Left ventricle myocardium inferior (tissue), 1 donor: ENCODE data around the gene TMEM80. TPM values are rescaled to one million over a fixed set of nuclear protein-coding genes. Genes with fewer than 3 reads are reported as not detected.

Source experiments
- DNase-seq: peaks from one replicate; pipeline ENCODE4 v3.0.0-alpha.2; 2020
- H3K27ac ChIP-seq: fragments of 200-600 bp; replicated peaks from 2 replicates; pipeline ENCODE4 v1.8.0; 2021
- H3K27me3 ChIP-seq: fragments of 200-600 bp; 2 replicates; pipeline ENCODE4 v1.8.0; 2021; ENCODE audit warnings: low read depth
- H3K36me3 ChIP-seq: fragments of 200-600 bp; 2 replicates; pipeline ENCODE4 v1.8.0; 2021
- H3K4me1 ChIP-seq: fragments of 200-600 bp; 2 replicates; pipeline ENCODE4 v1.8.0; 2021
- H3K4me3 ChIP-seq: fragments of 200-600 bp; 2 replicates; pipeline ENCODE4 v1.8.0; 2021; ENCODE audit warnings: mild to moderate bottlenecking, moderate library complexity
- H3K9me3 ChIP-seq: fragments of 200-600 bp; replicated peaks from 2 replicates; pipeline ENCODE4 v1.8.0; 2021
- intact Hi-C: fragments of 100-400 bp; cut with micrococcal nuclease; formaldehyde crosslinking; loops from one replicate; pipeline ENCODE4 v1.11.0; 2022
- total RNA-seq: library from RNA; stranded (reverse); fragmentation: NEBNext Ultra II Directional; extraction: Animal tissue kit (Norgen Biotek cat#: 25700); gene quantifications from one replicate; pipeline ENCODE4 v1.2.1, GENCODE V29; 2021
- TF ChIP-seq, protein P1 (sequence below): fragments of 200-600 bp; IDR thresholded peaks from 2 replicates; pipeline ENCODE4 v1.8.0; 2021; ENCODE audit warnings: antibody characterized with exemption, mild to moderate bottlenecking, borderline replicate concordance
- donor health status: DM: no; HTN: yes; CAD: no; lungs with severe emphysema.

TMEM80 gene
- total RNA-seq, 1 donor from 2014 or later = 10.3 TPM

DNA sequence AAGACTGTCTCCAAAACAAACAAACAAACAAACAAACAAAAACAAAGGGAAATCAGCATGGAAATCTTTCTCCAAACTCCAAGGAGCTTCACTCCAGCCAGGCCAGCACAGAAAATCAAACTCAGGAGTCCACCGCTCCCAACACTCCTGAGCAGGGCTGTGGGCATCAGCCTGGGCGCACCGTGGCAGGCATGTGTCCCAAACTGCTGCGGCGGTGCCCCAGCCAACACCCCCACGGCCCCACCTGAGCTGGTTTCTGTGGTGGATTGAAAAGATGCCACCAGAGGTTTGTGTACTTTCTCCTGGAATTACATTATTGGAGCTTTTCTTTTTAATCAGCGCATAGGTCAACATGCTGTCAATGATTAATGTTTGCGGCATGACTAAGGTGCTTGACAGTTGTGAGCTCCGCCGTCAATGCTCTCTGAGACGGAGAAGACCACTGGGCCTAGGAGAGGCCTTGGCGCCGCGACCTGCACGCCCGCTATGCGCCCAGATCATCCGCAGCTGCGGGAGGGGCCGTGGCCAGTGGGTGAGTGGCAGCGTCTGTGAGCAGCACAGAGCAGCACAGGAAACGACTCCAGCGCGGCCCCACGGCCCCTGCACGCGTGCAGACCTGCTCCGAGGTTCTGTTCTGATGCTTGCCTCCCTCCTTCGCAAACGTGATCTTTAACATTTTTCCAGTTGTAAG lies 40.4 kb upstream of the TMEM80 start:
- TF ChIP-seq, protein P1, sequence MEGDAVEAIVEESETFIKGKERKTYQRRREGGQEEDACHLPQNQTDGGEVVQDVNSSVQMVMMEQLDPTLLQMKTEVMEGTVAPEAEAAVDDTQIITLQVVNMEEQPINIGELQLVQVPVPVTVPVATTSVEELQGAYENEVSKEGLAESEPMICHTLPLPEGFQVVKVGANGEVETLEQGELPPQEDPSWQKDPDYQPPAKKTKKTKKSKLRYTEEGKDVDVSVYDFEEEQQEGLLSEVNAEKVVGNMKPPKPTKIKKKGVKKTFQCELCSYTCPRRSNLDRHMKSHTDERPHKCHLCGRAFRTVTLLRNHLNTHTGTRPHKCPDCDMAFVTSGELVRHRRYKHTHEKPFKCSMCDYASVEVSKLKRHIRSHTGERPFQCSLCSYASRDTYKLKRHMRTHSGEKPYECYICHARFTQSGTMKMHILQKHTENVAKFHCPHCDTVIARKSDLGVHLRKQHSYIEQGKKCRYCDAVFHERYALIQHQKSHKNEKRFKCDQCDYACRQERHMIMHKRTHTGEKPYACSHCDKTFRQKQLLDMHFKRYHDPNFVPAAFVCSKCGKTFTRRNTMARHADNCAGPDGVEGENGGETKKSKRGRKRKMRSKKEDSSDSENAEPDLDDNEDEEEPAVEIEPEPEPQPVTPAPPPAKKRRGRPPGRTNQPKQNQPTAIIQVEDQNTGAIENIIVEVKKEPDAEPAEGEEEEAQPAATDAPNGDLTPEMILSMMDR = no peak
- Histone ChIP-seq H3K36me3 (peaks cover 61% of the 10 kb centered on the region), H3K27me3 (no peaks in the 10 kb centered on the region), H3K4me3 (no peak overlapping the region), H3K9me3 (no peaks in the 10 kb centered on the region), H3K4me1 (no peaks in the 10 kb centered on the region), H3K27ac (no peak overlapping the region)
- intact Hi-C loops = no loop called here
- DNase-seq = no peak

GRCh38 chr11:656426-656825 lies 39.2 kb upstream of the TMEM80 start:
- intact Hi-C loops = no loop called here
- H3K4me3 ChIP-seq = no peak overlapping the region
- TF ChIP-seq, protein P1 = no peak
- no peaks in the 10 kb centered on the region for H3K27me3 ChIP-seq
- peaks cover 54% of the 10 kb centered on the region for H3K36me3 ChIP-seq
- H3K4me1 ChIP-seq = peaks cover 7% of the 10 kb centered on the region
- DNase-seq = no peak
- H3K27ac ChIP-seq = no peak overlapping the region
- H3K9me3 ChIP-seq = no peaks in the 10 kb centered on the region

- Histone ChIP-seq H3K4me3 (no peak overlapping the region), H3K9me3 (no peaks in the 10 kb centered on the region), H3K36me3 (peaks cover 50% of the 10 kb centered on the region), H3K27ac (no peak overlapping the region), H3K27me3 (no peaks in the 10 kb centered on the region), H3K4me1 (peaks cover 8% of the 10 kb centered on the region)
- intact Hi-C loops = no loop called here
- DNase-seq = no peak
- TF ChIP-seq, protein P1 = no peak
These were observed 38.8 kb upstream of the TMEM80 start for GRCh38 chr11:656866-657265.

DNA sequence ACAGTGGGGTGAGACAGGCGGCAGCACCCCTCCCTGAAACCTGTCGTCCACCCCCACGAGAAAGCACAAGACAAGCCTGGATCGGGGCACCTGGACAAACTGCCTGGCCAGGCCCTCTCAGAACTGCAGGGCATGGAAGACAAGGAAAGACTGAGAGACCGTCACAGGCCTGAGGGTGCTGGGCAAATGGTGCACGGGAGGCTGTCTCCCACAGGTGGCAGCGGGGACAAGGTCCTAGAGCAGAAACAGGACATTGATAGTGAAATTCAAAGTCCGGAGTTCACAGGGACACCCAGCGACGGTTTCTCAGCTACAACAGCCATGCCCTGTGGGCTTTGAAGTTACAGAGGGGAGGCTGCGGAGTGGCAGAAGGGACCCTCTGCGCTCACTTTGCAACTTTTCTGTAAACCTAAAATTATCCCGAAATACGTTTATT lies 37.9 kb upstream of the TMEM80 start:
- peaks cover 11% of the 10 kb centered on the region for H3K4me1 ChIP-seq
- intact Hi-C loops = no loop called here
- no peak overlapping the region for H3K4me3 ChIP-seq
- no peak for DNase-seq
- H3K36me3 ChIP-seq = peaks cover 48% of the 10 kb centered on the region
- no peak overlapping the region for H3K27ac ChIP-seq
- no peaks in the 10 kb centered on the region for H3K9me3 ChIP-seq
- TF ChIP-seq, protein P1 = no peak
- no peaks in the 10 kb centered on the region for H3K27me3 ChIP-seq

DNA sequence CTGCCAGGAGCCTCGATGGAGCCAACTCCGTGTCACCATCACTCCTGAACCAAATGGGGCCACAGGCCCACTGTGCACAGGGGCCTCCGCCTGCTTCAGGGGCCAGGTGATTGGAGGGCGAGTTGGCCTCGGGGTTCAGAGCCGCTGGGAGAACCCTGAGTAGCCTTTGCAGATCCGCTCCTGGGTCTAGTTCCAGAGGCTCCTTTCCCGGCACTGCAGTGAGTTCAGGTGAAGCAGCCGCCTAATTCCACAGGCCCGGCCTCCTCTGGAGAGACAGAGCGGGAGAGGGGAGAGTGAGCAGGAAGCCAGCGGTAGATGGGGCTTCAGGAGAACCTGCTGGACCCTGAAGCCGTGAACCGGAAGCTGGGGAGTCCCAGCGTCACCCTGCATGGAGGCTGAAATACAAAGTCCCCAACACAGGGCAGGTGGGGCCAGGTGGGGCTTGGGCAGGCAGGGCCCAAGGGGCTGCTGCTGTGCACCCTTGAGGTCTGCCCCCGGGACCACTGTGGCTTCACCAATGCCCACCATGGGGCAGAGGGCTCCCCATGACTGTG lies 36.0 kb upstream of the TMEM80 start:
- no peak for DNase-seq
- Histone ChIP-seq H3K4me1 (peaks cover 15% of the 10 kb centered on the region), H3K27ac (no peak overlapping the region), H3K36me3 (peaks cover 53% of the 10 kb centered on the region), H3K27me3 (no peaks in the 10 kb centered on the region), H3K9me3 (no peaks in the 10 kb centered on the region), H3K4me3 (no peak overlapping the region)
- TF ChIP-seq, protein P1 = no peak
- intact Hi-C loops = loop anchor here (10.0 kb wide), 1 partner anchor 65 kb away; no protein-coding TSS in a partner anchor
